SJCRH30 (cell line): ENCODE results near the gene SCFD1. TPM values are rescaled to one million over a fixed set of nuclear protein-coding genes. Genes with fewer than 3 reads are reported as not detected.

Experiments
- total RNA-seq: library from RNA; depleted of rRNA; stranded (reverse); fragments of >200 nt; shearing (Covaris generic); gene quantifications from 2 replicates; pipeline ENCODE4 v1.2.3, GENCODE V29; 2014; rRNA removed

The SCFD1 gene
- total RNA-seq, 1 experiment from 2014 or later, result 112 TPM

Other genes with a start within 250 kb of the SCFD1 start
- 0.02 and 0.38 TPM in 2 replicates for gene G2E3, start 63.2 kb upstream of the SCFD1 start, total RNA-seq